Activated naive CD8-positive, alpha-beta T cell (primary cell): ENCODE results near the gene PTK6.
"Not testable (repeated sequence)": the region's sequence is repeated elsewhere in the genome, so short reads cannot be mapped to it uniquely, and the experiment has no call there.

Experiments used
- H3K27ac Mint-ChIP-seq: one replicate; pipeline ENCODE4 v1.8.0; 2021; ENCODE audit warnings: mixed read lengths
- H3K27me3 Mint-ChIP-seq: one replicate; pipeline ENCODE4 v1.8.0; 2021; ENCODE audit warnings: mixed read lengths
- H3K36me3 Mint-ChIP-seq: one replicate; pipeline ENCODE4 v1.8.0; 2021; ENCODE audit warnings: mixed read lengths
- H3K4me1 Mint-ChIP-seq: one replicate; pipeline ENCODE4 v1.8.0; 2021; ENCODE audit warnings: low read depth, mixed read lengths
- H3K4me3 Mint-ChIP-seq: one replicate; pipeline ENCODE4 v1.8.0; 2021; ENCODE audit warnings: mild to moderate bottlenecking, mixed read lengths
- H3K9me3 Mint-ChIP-seq: one replicate; pipeline ENCODE4 v1.8.0; 2021; ENCODE audit warnings: low read depth, mixed read lengths

PTK6 gene

GRCh38 chr20:63487781-63488241 lies 49.4 kb downstream of the PTK6 start:
- no peaks in the 10 kb centered on the region for H3K4me1 Mint-ChIP-seq

GRCh38 chr20:63487116-63487764 lies 49.9 kb downstream of the PTK6 start:
- Mint-ChIP-seq H3K27me3 (peaks cover 6% of the 10 kb centered on the region), H3K4me3 (no peak overlapping the region), H3K36me3 (no peaks in the 10 kb centered on the region), H3K27ac (no peak overlapping the region), H3K4me1 (no peaks in the 10 kb centered on the region), H3K9me3 (no peaks in the 10 kb centered on the region)

More at GRCh38 chr20:63487781-63488241, 49.4 kb downstream of the PTK6 start:
- Mint-ChIP-seq H3K9me3 (no peaks in the 10 kb centered on the region), H3K27me3 (peaks cover 8% of the 10 kb centered on the region), H3K4me3 (no peak overlapping the region), H3K27ac (no peak overlapping the region), H3K36me3 (no peaks in the 10 kb centered on the region)

GRCh38 chr20:63486300-63486855 lies 50.8 kb downstream of the PTK6 start:
- no peak overlapping the region for H3K27ac Mint-ChIP-seq
- H3K9me3 Mint-ChIP-seq, result no peaks in the 10 kb centered on the region
- H3K36me3 Mint-ChIP-seq, result no peaks in the 10 kb centered on the region
- H3K4me3 Mint-ChIP-seq, result no peak overlapping the region
- H3K4me1 Mint-ChIP-seq, result no peaks in the 10 kb centered on the region
- peaks cover 6% of the 10 kb centered on the region for H3K27me3 Mint-ChIP-seq

- H3K27ac Mint-ChIP-seq, result no peak overlapping the region
Measured at GRCh38 chr20:63484651-63485403, 52.3 kb downstream of the PTK6 start.

GRCh38 chr20:63484236-63484635 lies 52.9 kb downstream of the PTK6 start:
- Mint-ChIP-seq H3K27ac (no peak overlapping the region), H3K27me3 (peaks cover 12% of the 10 kb centered on the region), H3K4me1 (no peaks in the 10 kb centered on the region), H3K9me3 (no peaks in the 10 kb centered on the region), H3K4me3 (no peak overlapping the region), H3K36me3 (no peaks in the 10 kb centered on the region)

More at GRCh38 chr20:63484651-63485403, 52.3 kb downstream of the PTK6 start:
- Mint-ChIP-seq H3K4me3 (no peak overlapping the region), H3K27me3 (peaks cover 9% of the 10 kb centered on the region), H3K36me3 (no peaks in the 10 kb centered on the region), H3K4me1 (no peaks in the 10 kb centered on the region), H3K9me3 (no peaks in the 10 kb centered on the region)

GRCh38 chr20:63483834-63484233 lies 53.3 kb downstream of the PTK6 start:
- peaks cover 12% of the 10 kb centered on the region for H3K27me3 Mint-ChIP-seq
- H3K9me3 Mint-ChIP-seq, result no peaks in the 10 kb centered on the region
- H3K4me3 Mint-ChIP-seq, result no peak overlapping the region
- no peaks in the 10 kb centered on the region for H3K36me3 Mint-ChIP-seq
- no peaks in the 10 kb centered on the region for H3K4me1 Mint-ChIP-seq
- H3K27ac Mint-ChIP-seq, result no peak overlapping the region

GRCh38 chr20:63482021-63482587 lies 55.1 kb downstream of the PTK6 start:
- Mint-ChIP-seq H3K27ac (no peak overlapping the region), H3K4me1 (no peaks in the 10 kb centered on the region), H3K36me3 (no peaks in the 10 kb centered on the region), H3K4me3 (no peak overlapping the region), H3K9me3 (no peaks in the 10 kb centered on the region), H3K27me3 (peaks cover 15% of the 10 kb centered on the region)

GRCh38 chr20:63481503-63481902 lies 55.7 kb downstream of the PTK6 start:
- no peak overlapping the region for H3K4me3 Mint-ChIP-seq
- no peak overlapping the region for H3K27ac Mint-ChIP-seq
- no peaks in the 10 kb centered on the region for H3K9me3 Mint-ChIP-seq
- peaks cover 15% of the 10 kb centered on the region for H3K27me3 Mint-ChIP-seq
- H3K4me1 Mint-ChIP-seq, result no peaks in the 10 kb centered on the region
- H3K36me3 Mint-ChIP-seq, result no peaks in the 10 kb centered on the region

GRCh38 chr20:63479695-63480419 lies 57.3 kb downstream of the PTK6 start:
- not testable (repeated sequence) for H3K36me3 Mint-ChIP-seq, H3K4me3 Mint-ChIP-seq, H3K4me1 Mint-ChIP-seq, H3K27ac Mint-ChIP-seq, H3K9me3 Mint-ChIP-seq
- peaks cover 14% of the 10 kb centered on the region for H3K27me3 Mint-ChIP-seq

GRCh38 chr20:63478346-63479302 lies 58.6 kb downstream of the PTK6 start:
- Mint-ChIP-seq H3K36me3 (no peaks in the 10 kb centered on the region), H3K9me3 (no peaks in the 10 kb centered on the region), H3K4me3 (no peak overlapping the region), H3K27me3 (peaks cover 18% of the 10 kb centered on the region), H3K4me1 (peaks cover 8% of the 10 kb centered on the region), H3K27ac (no peak overlapping the region)
